Neuronal stem cell (in vitro differentiated cells): ENCODE measurements around the gene SRGAP2.
"Not testable (repeated sequence)": the region's sequence is repeated elsewhere in the genome, so short reads cannot be mapped to it uniquely, and the experiment has no call there.

Experiments used
- DNase-seq: peaks from one replicate; pipeline ENCODE4 v3.0.0-alpha.2; 2013; ENCODE audit warnings: low spot score
- H2AFZ ChIP-seq: one replicate; pipeline ENCODE4 v1.6.1; 2013; ENCODE audit warnings: mild to moderate bottlenecking, low read length, inconsistent platforms
- H2AK5ac ChIP-seq: 2 replicates; pipeline ENCODE4 v1.6.1; 2013; ENCODE audit warnings: low read depth, mild to moderate bottlenecking, inconsistent platforms, low read length, moderate library complexity, mixed read lengths
- H2BK120ac ChIP-seq: 2 replicates; pipeline ENCODE4 v1.6.1; 2013; ENCODE audit warnings: low read depth, mild to moderate bottlenecking, inconsistent platforms, low read length, moderate library complexity, mixed read lengths
- H2BK12ac ChIP-seq: one replicate; pipeline ENCODE4 v1.6.1; 2013; ENCODE audit warnings: low read length, inconsistent platforms
- H2BK15ac ChIP-seq: 2 replicates; pipeline ENCODE4 v1.6.1; 2013; ENCODE audit warnings: mild to moderate bottlenecking, low read length, inconsistent platforms, mixed read lengths
- H2BK5ac ChIP-seq: one replicate; pipeline ENCODE4 v1.6.1; 2013; ENCODE audit warnings: inconsistent platforms, mild to moderate bottlenecking, low read length, moderate library complexity
- H3K14ac ChIP-seq: one replicate; pipeline ENCODE4 v1.6.1; 2013; ENCODE audit warnings: low read length, inconsistent platforms
- H3K18ac ChIP-seq: 2 replicates; pipeline ENCODE4 v1.6.1; 2013; ENCODE audit warnings: low read length, inconsistent platforms
- H3K23ac ChIP-seq: 2 replicates; pipeline ENCODE4 v1.6.1; 2013; ENCODE audit warnings: low read depth, mild to moderate bottlenecking, mixed read lengths, low read length, inconsistent platforms; ENCODE audit not compliant: poor library complexity
- H3K27ac ChIP-seq: replicated peaks from 3 replicates; pipeline ENCODE4 v1.5.1; 2013; ENCODE audit warnings: low read length, inconsistent platforms
- H3K27me3 ChIP-seq, 3 experiments: 2 replicates each; pipeline ENCODE4 v1.6.1; 2013; ENCODE audit warnings: low read length in 3 of 3, mild to moderate bottlenecking in 2 of 3, inconsistent platforms in 1 of 3, low read depth in 1 of 3, mixed read lengths in 1 of 3, moderate library complexity in 1 of 3; ENCODE audit not compliant: control insufficient read depth in 3 of 3, insufficient read depth in 3 of 3
- H3K36me3 ChIP-seq, 2 donors: replicated peaks in 1 of 2; 2 replicates each; pipeline ENCODE4 v1.6.1; 2013; ENCODE audit warnings: low read length in 2 of 2; ENCODE audit not compliant: control insufficient read depth in 2 of 2, insufficient read depth in 2 of 2
- H3K4ac ChIP-seq: 2 replicates; pipeline ENCODE4 v1.6.1; 2013; ENCODE audit warnings: inconsistent platforms, mild to moderate bottlenecking, low read length, moderate library complexity
- H3K4me1 ChIP-seq, 2 donors: 1 replicate in 1 of 2; 2 replicates in 1 of 2; pipeline ENCODE4 v1.6.1; 2013; ENCODE audit warnings: low read length in 2 of 2, low read depth in 1 of 2; ENCODE audit not compliant: control insufficient read depth in 2 of 2, insufficient read depth in 1 of 2
- H3K4me2 ChIP-seq: one replicate; pipeline ENCODE4 v1.6.1; 2013; ENCODE audit warnings: mild to moderate bottlenecking, low read length, inconsistent platforms; ENCODE audit not compliant: insufficient read depth, poor library complexity, severe bottlenecking
- H3K4me3 ChIP-seq, 2 donors: 2 replicates each; pipeline ENCODE4 v1.5.1; 2013; ENCODE audit warnings: low read length in 2 of 2, mild to moderate bottlenecking in 2 of 2, inconsistent platforms in 1 of 2, moderate library complexity in 1 of 2
- H3K79me1 ChIP-seq: one replicate; pipeline ENCODE4 v1.6.1; 2013; ENCODE audit warnings: low read depth, mild to moderate bottlenecking, inconsistent platforms, low read length, moderate library complexity
- H3K9ac ChIP-seq: one replicate; pipeline ENCODE4 v1.6.1; 2013; ENCODE audit warnings: mild to moderate bottlenecking, low read depth, low read length, inconsistent platforms; ENCODE audit not compliant: poor library complexity
- H3K9me3 ChIP-seq, 2 donors: replicated peaks in 1 of 2; 2 replicates each; pipeline versions ENCODE3 to v1.6.1; 2013; ENCODE audit warnings: low read length in 2 of 2, mild to moderate bottlenecking in 2 of 2, inconsistent platforms in 1 of 2, low read depth in 1 of 2, mixed read lengths in 1 of 2, moderate library complexity in 1 of 2; ENCODE audit not compliant: control insufficient read depth in 2 of 2, insufficient read depth in 1 of 2
- H4K8ac ChIP-seq: one replicate; pipeline ENCODE4 v1.6.1; 2013; ENCODE audit warnings: low read depth, mild to moderate bottlenecking, inconsistent platforms, low read length, moderate library complexity
- H4K91ac ChIP-seq: one replicate; pipeline ENCODE4 v1.6.1; 2013; ENCODE audit warnings: low read length, low read depth, mild to moderate bottlenecking, inconsistent platforms; ENCODE audit not compliant: poor library complexity
- WGBS, 2 donors: extraction: QIAGEN DNeasy Blood & Tissue Kit; methylation state at CpG; one replicate each; pipeline ENCODE4 v1.1.7; 2013; ENCODE audit warnings: missing lambda C conversion rate in 2 of 2, mixed read lengths in 1 of 2; ENCODE audit not compliant: insufficient read length in 2 of 2, insufficient replicate concordance in 1 of 2; ENCODE audit errors: extremely low coverage in 2 of 2; 5-methylcytosine and 5-hydroxymethylcytosine counted together

SRGAP2 gene

DNA sequence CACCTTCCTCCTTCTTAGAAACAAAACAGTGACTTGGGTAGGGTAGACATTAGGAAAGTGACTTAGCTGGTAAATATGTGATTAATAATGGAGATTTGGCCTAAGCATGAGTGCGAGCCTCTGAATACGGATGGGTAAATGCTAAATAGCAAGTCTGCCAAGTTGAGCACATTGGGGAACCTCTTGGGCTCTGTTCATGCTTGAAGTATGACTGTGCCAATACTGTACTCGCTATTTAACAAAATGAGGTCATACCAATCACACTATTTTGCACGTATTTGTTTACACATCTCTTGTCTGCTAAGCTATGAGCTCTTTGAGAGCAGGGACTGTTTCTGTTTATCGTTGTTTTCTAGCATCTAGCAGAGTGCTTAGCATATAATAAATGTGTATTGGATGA lies 23.5 kb downstream of the SRGAP2 start:
- H2AFZ ChIP-seq, H3K36me3 ChIP-seq, H2AK5ac ChIP-seq, H2BK120ac ChIP-seq, H3K4me2 ChIP-seq, H4K91ac ChIP-seq, H3K9ac ChIP-seq, H3K27ac ChIP-seq, H3K4me1 ChIP-seq, H3K27me3 ChIP-seq, H4K8ac ChIP-seq, H3K4me3 ChIP-seq, H2BK5ac ChIP-seq, H2BK15ac ChIP-seq, H2BK12ac ChIP-seq, H3K23ac ChIP-seq, H3K79me1 ChIP-seq, DNase-seq, H3K18ac ChIP-seq, H3K14ac ChIP-seq, H3K4ac ChIP-seq, H3K9me3 ChIP-seq: not testable (repeated sequence)
- WGBS, 2 donors, result no CpG with 5 or more reads among the region's 5 CpGs

DNA sequence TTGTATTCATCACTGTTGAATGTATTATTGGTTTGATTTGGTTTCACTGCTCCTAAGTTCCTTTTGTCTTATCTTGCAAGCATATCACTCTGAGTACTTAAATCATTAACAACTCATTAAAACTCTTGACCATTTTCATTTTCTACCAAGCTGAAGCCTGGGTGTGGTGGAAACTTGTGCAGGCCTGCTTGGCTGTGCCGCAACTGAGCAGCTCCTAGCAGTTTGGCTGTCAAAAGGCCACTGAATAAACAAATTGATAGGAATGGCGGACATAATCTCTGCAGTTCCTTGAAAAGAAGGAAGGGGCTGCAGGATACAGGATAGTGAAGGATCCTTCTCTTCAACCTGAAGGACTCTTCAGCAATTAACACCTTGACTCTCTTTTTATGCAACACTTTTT lies 25.9 kb downstream of the SRGAP2 start:
- not testable (repeated sequence) for H4K91ac ChIP-seq, DNase-seq, H3K36me3 ChIP-seq, H2BK12ac ChIP-seq, H3K9ac ChIP-seq, H2BK120ac ChIP-seq, H3K9me3 ChIP-seq, H3K18ac ChIP-seq, H2BK5ac ChIP-seq, H3K4me2 ChIP-seq, H2AK5ac ChIP-seq, H3K14ac ChIP-seq, H2BK15ac ChIP-seq, H3K4me3 ChIP-seq, H4K8ac ChIP-seq, H3K79me1 ChIP-seq, H3K27me3 ChIP-seq, H2AFZ ChIP-seq, H3K27ac ChIP-seq, H3K4ac ChIP-seq, H3K23ac ChIP-seq, H3K4me1 ChIP-seq
- no CpG with 5 or more reads among the region's 2 CpGs for WGBS, 2 donors

DNA sequence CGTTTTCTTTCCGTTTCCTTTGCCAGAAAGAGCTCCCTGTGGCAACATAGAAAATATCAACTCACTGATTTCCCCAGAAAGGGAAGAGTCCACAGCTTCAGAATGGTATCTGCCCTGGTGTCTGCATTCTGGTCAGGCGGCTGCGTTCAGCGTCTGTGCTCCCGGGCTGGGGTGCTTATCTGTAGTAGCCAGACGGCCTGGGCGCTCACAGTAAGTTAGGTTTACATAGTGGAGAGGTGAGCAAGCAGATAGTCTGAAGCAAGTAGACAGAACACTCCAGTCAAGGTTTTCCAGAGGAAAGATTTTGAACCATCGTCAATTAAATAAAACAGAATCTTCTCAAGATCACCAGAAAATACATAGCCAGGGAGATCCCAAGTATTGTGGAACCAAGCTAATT lies 28.6 kb downstream of the SRGAP2 start:
- not testable (repeated sequence) for H3K79me1 ChIP-seq, H3K9me3 ChIP-seq, H2AK5ac ChIP-seq, H2BK5ac ChIP-seq, H3K9ac ChIP-seq, H2BK12ac ChIP-seq, H4K91ac ChIP-seq, H3K18ac ChIP-seq, H3K4me2 ChIP-seq, H3K4me3 ChIP-seq, H2BK120ac ChIP-seq, H3K14ac ChIP-seq, DNase-seq, H2BK15ac ChIP-seq, H3K36me3 ChIP-seq, H3K27me3 ChIP-seq, H3K4me1 ChIP-seq, H2AFZ ChIP-seq, H3K4ac ChIP-seq, H4K8ac ChIP-seq, H3K23ac ChIP-seq, H3K27ac ChIP-seq
- WGBS, 2 donors, result no CpG with 5 or more reads among the region's 9 CpGs

DNA sequence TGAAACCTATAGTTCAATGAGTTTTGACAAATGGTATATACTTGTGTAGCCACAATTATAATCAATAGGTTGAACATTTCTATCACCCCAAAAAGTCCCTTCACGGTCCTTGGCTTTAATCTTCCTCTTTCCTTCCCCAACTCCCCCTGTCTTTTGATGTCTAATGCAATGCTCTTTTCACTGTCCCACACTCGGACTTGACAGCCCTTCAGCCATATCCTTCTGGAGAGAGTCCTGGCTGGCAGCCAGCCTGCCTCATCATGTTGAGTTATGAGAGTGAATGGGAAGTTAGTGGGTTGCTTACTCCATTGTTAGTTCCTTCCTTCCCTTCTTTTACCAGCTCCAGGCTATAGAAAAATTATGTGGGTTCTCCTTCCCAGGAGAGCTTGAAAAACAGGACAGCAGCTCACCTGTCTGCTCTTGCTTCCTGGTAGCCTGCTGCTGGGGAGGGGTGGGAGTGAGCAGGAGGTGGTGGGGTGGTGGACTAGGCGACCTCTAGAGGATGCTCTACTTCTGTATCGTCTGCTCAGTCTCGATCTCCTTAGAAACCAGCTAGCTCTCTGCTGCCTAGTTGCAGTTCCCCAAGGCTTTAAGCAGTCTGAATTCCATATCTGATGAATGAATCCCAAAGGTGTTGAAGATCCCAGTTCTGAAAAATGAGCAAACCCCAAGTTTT lies 29.8 kb downstream of the SRGAP2 start:
- not testable (repeated sequence) for H2AK5ac ChIP-seq, H3K27ac ChIP-seq, H4K91ac ChIP-seq, H3K36me3 ChIP-seq, H2BK15ac ChIP-seq, H2AFZ ChIP-seq, H3K4ac ChIP-seq, H3K14ac ChIP-seq, H3K79me1 ChIP-seq, H2BK12ac ChIP-seq, DNase-seq, H3K9me3 ChIP-seq, H2BK5ac ChIP-seq, H3K23ac ChIP-seq, H3K27me3 ChIP-seq, H3K4me2 ChIP-seq, H3K4me1 ChIP-seq, H3K4me3 ChIP-seq, H4K8ac ChIP-seq, H3K9ac ChIP-seq, H2BK120ac ChIP-seq, H3K18ac ChIP-seq
- no CpG with 5 or more reads among the region's 5 CpGs for WGBS, 2 donors
